ENCODE results near the gene HTRA2.

DNA sequence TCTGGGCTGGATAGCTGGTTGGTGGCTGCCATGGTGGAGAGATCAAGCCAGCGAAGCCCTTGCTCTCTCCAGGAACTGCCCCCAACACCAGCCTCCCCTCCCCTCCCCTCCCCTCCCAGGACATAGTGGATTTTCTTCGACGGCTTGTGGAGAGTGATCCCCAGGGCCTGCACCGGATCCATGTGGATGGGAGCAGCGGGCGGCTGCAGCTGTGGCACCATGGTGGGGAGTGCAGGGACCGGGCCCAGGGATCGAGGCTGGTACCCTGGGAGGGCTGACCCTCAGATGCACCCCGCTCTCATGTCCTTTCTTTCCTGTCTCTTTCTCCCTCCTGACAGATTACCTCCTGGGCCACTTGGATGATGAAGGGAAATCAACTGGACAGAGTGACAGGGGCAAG is 39.8 kb upstream of the HTRA2 start:
- TF ChIP-seq, protein P1, sequence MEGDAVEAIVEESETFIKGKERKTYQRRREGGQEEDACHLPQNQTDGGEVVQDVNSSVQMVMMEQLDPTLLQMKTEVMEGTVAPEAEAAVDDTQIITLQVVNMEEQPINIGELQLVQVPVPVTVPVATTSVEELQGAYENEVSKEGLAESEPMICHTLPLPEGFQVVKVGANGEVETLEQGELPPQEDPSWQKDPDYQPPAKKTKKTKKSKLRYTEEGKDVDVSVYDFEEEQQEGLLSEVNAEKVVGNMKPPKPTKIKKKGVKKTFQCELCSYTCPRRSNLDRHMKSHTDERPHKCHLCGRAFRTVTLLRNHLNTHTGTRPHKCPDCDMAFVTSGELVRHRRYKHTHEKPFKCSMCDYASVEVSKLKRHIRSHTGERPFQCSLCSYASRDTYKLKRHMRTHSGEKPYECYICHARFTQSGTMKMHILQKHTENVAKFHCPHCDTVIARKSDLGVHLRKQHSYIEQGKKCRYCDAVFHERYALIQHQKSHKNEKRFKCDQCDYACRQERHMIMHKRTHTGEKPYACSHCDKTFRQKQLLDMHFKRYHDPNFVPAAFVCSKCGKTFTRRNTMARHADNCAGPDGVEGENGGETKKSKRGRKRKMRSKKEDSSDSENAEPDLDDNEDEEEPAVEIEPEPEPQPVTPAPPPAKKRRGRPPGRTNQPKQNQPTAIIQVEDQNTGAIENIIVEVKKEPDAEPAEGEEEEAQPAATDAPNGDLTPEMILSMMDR (IDR thresholded peaks at IDR 0.05) = no peak
- TF ChIP-seq POLR2A (IDR thresholded peaks at IDR 0.05) = no peak
- TF ChIP-seq EP300 (IDR thresholded peaks at IDR 0.05) = no peak
- TF ChIP-seq POLR2AphosphoS5 (IDR thresholded peaks at IDR 0.05) = no peak
